GM18499 (cell line): ENCODE data around the gene WWOX.
A peak's percentile ranks its signal among the peaks of the same experiment; 100 is the strongest.

Source experiments
- ATAC-seq: cut with Tn5 transposase; IDR thresholded peaks from one replicate; pipeline ENCODE4 v1.9.1; 2021; ENCODE audit warnings: moderate number of reproducible peaks; ENCODE audit not compliant: insufficient read depth, unreplicated experiment

Gene WWOX

DNA sequence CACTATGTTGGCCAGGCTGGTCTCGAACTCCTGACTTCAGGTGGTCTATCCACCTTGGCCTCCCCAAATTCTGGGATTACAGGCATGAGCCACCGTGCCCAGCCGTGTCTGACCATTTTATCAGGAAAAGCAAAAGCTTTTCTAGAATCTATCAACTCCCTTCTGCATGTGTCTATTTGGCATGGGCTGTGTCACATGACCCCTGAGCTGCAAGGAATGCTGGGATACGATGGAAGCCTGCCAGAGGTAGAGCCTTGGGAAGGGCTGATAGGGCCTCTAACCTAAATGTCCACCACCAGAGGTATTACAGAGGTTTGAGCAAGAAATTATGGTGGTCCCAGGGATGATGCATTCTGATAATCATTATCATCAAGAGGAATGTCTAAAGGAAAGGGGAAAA is 616.2 kb downstream of the WWOX start:
- no peak for ATAC-seq

DNA sequence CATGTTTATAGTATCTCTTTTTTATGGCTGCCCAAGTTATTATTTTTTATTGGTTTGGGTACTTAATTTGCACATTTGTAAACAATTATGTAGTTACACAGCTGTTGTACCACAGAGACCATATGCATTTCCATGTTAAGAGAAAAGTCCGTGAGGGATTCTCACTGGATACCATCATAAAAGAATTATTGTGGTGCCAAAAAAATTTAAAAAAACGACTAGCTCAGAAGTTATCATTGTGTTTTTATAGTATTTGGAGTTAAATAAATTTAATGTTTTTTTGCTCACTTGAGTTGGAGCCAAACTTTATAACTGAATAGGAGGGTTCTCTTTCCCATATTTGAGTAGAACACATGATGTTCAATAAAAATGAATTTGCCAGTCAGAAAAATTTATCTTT is 618.7 kb downstream of the WWOX start:
- ATAC-seq = no peak

DNA sequence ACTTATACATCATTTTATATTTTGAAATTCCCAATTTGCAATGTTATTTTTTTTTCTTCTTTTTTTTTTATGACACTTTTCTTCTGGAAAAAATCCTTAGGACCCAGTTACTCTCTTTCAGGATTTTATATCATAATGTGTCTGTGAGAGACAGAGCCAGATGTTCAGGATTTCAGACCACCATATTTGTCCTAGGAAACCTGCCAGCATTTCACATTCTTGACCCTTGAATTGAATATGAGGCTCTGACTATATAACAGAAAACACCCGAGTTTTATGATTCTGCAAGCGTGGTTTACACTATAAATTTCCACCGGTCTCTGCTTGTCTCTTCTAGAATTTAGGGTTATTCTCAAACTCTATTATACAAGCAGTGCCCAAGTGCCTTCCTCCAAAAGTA is 621.0 kb downstream of the WWOX start:
- ATAC-seq = no peak

DNA sequence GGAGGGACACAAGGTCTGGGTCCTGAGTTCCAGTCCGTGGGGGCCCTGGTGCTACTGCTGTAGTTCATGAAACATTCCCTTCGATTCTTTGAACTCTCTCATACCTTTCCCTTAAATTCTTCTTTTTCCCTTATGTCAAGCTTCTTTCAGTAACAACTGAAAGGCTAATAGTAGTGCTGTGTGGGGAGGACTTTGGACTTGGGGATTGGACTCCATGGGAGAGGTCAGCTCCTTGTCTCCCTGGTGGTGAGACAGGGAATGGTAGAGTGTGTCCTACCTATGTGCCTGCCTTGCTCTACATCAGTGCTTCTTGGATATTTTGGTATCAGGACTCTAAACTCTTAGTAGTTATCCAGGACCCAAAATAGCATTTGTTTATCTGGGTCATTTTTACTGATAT is 628.1 kb downstream of the WWOX start:
- no peak for ATAC-seq

DNA sequence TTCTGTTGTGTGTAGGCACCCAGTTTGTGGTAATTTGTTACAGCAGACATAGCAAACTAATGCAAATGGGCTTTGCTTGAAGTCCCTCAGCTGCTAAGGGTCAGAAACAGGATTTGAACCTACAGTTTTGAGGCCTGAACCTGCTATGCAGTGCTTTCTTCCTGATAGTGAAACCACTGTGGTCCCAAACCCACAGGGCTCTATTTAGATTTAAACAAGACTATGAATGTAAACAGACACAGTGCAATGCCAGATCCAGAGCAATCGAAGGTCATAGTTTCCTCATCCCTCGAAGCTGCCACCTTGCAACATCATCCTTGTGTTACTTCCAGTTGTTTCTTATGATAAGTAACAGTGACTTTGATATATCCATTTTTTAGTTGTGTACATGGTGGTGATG is 630.2 kb downstream of the WWOX start:
- ATAC-seq = peak; percentile 54

DNA sequence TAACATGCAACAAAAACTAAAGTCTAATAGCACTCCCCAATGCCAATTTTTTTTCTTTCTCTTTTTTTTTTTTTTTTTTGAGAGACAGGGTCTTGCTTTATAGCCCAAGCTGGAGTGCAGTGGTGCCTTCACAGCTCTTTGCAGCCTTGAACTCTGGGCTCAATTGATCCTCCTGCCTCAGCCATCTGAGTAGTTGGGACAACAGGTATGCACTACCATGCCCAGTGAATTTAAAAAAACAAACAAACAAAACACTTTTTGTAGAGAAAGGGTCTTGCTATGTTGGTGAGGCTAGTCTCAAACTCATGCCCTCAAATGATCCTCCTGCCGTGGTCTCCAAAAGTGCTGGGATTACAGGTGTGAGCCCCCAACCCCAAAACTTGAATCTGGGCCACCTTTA is 632.3 kb downstream of the WWOX start:
- no peak for ATAC-seq

DNA sequence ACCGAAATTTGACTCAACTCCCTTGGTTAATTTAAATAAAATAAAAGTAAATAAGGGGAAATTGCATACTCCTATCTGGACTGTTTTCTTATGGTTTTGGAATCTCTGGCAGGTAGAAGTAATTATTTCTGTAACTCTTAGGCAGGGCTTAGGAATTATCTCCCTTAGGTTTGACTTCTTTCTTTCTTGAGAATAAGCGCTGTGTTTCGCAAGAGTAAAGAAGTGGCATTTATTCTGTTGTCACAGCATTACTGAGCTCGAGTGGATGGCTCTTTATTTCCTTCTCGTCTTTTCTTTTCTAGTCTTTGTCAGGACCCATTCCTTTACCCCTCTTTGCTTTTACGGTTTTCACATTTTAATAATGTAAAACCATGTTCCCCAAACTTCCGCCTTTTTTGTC is 633.2 kb downstream of the WWOX start:
- no peak for ATAC-seq

DNA sequence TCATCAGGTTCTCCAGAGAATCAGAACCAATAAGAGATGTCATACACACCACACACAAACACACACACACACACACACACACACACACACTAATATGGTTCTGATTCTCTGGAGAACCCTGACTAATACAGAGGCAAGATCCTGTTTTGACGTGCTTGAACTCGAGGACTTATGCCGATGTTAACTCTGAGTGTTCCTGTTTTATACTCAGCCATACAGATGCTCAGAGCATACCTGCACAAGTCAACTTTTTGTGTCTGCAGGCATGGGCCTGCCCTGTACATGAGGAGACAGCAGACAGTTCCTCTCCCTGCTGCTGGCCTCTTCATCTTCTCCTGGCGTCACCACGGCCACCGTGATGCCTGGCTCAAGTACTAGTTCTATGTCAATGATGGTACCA is 635.9 kb downstream of the WWOX start:
- no peak for ATAC-seq

DNA sequence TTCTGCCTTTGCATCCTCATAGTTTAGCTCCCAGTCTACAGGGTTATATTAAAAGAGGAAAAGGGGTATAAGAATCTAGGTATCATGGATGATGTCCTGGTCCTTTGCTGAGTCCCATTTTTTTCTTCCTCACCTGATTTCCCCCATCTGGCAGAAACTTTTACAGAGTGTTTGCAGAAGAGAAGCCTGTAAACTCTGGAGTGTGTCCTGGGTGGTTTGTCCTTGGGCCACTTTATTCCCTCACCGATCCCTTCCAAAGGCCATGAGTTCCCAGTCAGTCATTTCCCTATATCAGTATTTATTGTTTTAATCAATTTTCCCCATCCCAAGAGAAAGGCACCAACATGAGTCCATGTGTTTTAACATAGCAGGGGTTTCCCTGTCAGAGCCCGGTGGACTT is 638.2 kb downstream of the WWOX start:
- no peak for ATAC-seq

DNA sequence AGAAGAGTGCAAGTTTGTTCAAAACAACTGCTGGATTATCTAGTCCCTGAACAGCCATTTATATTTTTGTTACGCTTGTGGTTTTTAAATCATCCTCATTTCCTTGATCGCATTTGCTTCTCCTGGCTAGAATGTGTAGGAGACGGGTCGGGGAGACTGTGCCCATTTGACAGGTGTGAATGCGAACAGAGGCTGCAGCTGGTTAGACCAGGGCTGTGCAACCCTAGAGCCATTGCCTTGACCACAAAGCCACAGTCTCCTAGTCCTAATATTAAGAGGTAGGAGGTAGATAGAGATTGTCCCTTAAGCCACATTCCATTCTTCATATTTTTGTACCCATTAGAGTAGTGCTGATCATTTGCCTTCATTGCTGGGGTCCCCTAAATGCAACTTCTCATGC is 639.1 kb downstream of the WWOX start:
- ATAC-seq = no peak

DNA sequence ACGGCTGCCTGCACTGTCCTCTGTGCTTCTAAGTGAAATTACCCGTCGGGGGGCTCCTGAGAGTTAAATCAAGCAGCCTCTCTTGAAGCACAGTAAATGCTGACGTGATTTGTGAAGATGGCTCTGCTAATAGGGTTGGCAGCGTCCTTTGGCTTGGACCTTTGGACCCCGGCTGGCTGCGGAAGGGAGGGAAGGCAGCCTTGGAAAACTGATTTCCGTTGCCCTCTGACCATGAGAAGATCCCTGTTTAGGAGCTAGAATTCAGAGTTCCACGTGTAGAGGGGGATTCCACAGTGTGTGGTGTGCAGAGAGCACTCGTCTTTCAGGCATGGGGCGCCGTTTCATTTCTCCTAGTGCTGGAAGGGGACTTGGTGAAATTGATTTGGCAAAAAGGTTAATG is 640.8 kb downstream of the WWOX start:
- no peak for ATAC-seq

DNA sequence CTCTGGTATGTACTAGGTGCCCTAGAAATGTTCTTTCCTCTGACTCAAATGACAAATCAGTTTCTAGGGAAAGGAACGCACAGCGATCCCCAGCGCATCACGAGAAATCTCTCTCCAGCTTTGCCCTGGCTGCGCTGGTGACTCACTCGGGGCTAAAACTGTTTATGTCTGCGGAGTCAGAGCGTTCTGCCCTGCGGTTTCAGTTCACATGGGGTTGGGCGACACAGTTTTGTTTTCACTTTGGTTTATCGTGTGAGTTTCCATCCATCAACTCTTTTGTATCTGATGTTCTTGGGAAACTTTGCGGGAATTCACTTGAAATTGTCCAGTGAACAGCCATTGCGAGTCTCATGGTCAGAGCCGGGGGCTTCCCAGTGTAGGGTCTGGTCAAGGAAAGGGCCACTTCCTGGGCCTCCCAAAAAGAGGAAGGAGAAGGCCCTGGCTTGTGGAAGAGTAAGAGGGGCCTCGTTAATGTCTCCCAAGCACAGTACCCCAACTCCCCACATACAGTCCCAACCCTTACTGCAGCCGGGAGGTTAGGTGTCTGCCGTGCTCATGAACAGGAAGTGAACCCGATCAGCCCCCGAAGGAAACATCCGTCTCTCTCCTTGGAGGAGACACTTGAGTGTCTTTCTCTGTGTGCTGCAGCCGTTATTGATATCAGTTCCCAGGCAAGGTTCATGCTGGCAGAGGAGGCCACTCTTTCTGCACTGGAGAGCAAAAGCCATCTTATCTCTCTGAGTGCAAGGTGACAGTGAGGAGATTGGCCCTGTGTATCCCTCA is 643.2 kb downstream of the WWOX start:
- ATAC-seq = peak; percentile 93

DNA sequence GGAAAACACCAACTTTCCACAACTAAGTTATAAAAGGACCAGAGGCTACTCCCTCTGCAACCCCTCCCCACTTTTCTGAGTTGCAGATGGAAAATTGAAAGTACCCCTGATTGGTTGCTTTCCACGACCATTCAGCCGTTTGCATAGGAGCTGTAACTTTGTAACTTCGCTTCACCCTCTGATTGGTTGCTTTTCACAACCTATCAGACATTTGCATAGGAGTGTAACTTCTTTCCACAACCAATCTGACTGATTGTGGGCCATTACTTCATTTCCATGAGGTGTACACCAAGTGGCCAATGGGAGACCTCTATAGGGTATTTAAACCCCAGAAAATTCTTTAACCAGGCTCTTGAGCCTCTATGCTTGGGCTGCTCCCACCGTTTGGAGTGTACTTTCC is 644.1 kb downstream of the WWOX start:
- ATAC-seq = no peak

DNA sequence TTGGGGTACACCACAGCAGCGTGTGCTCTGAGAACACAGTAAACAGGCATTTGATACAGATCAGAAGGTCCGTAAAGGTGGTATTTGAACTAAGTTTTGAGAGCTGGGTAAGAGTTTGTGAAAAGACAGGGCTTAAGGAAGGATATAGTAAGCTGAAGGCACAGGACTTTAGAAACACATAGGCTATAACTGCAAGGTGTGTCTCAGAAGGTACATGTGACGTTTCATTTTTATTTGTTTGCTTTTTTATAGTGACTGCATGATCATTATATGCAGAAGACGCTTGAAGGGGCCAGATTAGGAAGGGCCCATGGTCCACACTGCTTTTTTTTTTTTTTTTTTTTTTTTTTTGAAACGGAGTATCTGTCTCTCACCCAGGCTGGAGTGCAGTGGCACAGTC is 644.6 kb downstream of the WWOX start:
- ATAC-seq = no peak

DNA sequence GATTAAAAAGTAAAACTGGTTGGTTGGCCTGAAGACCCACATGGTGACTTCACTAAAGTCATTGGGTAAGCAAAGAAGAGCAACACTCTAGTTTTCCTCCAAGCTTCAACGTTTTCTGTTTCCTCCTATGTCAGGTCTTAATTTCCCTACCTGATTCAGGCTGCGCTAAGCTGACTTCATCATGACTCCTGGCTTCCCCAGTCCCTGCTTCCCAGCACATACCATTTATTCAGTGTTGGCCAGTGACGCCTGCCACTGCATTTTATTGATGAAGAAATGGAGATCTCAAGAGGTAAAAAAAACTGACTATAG is 645.3 kb downstream of the WWOX start:
- no peak for ATAC-seq

DNA sequence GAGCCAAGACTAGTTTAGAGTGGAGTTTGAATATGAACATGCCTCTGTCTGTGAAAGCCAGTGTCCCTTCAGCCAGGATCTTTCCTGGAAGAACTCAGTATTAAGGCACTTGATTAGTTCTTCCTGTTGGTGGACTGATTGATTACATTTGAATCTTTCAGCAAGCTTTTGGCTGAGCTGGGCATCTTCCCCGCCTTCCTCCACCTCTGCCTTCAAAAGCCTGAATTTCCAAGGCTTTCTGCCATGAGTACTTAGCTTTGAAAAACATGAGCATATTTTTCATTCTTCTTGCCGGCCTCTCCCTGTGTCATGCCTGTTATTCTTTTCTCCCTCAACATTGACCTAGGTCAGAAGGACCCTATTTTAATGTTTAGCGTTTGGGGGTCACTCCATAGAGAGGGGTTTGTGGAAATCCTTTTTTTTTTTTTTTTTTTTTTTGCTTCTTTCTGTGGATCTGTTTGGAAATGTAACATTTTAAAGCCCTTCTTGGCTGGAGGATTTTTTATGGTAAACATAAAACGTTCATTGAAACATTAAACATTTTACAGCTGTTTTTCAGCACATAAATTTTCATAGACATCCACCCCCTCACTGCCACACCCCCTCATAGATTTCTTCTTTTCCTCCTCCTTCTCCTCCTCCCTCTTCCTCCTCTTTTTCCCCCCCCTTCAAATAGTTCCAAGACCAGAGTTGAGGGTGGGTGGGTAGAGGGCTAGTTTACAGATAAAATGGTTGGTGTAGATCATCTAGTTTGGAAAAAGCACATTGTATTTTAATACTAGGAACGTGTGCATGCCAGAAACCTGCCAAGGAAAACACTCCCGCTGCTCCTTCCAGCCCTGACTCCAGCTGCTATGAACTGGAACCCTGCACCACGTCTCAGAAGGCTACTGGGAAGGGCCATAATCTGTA is 645.9 kb downstream of the WWOX start:
- ATAC-seq = no peak

DNA sequence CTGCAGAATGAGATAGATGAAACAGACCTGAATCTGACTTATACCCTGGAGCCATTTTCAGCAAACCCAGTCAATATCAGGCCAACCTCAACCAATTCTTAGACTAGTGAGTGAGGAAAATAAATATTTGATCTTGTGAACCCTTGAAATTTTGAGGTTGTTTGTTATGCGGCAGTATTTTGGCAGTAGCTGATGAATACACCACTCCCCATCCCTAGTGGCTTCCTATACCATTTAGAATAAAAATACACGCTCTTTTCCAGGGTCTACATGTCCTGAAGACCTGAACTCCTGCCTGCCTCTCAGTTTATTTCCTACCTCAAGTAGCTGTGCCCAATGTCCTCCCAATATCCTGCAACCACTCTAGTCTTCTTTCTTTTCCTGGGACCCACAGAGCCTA is 647.3 kb downstream of the WWOX start:
- ATAC-seq = no peak

DNA sequence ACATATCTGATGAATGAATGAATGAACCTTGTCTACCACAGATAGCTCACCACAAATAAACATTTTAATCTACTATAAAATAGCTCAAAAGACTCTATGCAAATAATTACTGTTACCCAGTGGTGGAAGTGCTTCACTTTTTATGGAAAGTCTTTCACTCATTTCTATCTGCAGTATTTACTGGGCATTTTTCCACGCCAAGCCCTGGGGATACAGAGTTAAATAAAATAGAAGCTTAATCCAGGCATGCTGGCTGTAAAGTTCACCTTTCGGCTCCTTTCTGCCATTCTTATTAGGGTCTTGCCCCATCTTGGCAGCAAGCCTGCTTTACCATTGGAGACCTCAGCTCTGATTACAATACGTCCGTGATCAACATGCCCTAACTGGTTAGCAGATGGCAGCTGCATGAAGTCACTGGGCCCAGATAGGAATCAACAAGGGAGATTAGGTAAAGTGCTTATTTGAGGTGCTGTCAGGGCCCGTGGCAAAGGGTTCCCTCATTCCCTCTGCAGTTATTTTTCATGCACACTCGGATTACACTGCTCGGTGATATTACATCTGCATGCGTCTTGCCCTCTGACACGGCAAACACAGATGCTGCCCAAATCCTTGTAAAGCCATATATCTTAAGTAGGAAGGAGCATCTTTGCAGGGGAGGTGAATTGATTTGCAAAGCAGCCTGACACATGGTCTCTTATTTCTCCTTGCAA is 648.9 kb downstream of the WWOX start:
- no peak for ATAC-seq

DNA sequence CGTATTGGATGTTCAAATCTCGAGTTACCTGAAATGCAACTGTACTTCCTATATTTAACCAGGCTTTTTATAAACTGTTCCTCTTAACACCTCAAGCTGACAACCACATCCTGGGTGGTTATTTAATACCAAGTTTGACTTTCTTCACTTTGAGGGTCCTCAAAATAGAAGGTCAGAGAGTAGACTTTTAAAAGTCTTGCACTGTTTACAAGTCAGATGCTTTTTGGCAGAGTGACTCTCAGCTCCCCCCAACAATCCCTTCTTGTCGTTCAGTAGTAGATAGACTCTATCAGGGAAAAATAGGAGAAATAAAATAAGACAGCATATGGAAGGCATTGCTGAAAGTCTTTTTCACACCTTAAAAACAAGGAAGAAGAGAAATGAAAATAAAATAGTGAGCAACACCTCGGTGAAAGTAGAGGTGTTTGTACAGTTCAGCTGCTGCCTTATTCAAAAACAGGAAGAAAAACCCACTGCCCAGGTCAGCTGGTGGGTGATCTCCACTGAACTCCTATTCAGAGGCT is 650.4 kb downstream of the WWOX start:
- no peak for ATAC-seq

DNA sequence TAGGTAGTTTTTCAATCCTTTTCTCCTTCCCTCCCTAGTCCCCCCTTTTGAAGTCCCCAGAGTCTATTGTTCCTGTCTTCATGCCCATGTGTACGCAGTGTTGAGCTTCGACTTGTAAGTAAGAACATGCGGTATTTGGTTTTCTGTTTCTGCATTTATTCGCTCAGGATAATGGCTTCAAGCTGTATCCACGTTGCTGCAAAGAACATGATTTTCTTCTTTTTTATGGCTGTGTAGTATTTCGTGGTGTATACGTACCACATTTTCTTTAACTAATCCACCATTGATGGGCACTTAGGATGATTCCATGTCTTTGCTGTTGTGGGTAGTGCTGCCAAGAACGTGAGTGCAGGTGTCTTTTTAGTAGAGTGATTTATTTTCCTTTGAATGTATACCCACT is 651.2 kb downstream of the WWOX start:
- no peak for ATAC-seq

DNA sequence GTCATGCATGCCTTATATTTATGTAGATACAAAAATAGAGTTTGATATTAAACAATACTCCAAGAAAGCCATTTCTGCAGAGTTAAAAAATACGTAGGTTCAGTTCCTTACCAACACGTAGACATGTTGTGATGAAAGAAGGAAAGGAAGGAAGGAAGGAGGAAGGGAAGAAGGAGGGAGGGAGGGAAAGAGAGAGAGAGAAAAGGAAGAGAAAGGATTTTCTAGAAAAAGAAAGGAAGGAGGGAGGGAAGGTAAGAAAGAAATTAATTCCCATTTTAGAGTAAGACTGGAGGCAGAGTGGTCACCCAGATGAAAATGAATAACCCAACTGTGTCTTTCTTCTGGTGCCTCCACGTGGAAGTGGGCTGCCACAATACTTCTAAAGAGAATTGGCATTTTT is 652.1 kb downstream of the WWOX start:
- ATAC-seq = no peak
